ENCODE data around the gene USP34. TPM values are rescaled to one million over a fixed set of nuclear protein-coding genes. Genes with fewer than 3 reads are reported as not detected.

Gene USP34
- total and polyA plus RNA-seq, 7 donors: 40.2 to 71.5 (median 54.0) TPM

DNA sequence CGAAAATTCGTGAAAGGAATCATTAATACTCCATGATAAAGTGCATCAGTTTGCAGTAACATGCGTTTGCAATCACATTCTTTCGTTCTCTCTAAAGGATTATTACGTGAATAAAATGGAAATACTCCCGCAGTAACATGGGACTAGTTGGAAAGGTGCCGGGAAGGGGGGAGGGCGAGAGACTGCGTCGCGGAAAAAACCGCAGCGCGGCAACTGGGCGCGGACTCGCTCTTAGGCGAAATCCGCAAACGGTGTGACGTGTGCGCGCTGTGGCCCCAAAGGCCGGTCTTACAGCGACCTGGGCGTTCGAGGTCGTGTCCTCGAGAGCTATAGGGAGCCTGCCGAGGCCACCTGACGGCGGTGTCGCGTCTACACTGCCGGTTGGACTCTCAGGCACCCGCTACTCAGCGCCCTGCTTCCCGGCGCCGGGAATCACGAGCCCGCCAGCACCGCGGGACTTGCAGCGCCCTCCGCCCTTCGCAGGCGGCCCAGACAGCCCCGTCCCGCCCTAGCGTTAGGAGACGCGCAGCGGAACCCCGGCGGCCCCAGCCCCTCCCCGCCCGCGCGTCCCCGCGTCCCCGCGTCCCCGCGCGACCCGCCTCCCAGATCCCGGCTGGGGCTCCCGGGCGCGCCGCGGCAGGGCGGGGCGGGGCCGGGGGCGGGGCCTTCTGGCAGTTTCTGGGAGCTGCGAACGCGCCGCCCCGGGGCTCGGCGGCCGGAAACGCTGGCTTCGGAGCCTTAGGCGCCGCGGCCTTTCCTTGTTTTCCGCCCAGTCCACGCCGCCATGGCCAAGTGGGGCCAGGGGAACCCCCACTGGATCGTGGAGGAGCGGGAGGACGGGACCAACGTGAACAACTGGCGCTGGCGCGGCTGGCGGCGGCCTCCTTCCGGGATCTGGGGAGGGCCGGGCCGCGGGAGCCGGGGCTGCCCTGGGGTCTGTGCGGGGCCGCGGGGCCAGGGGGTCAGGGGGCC lies 293.8 kb downstream of the USP34 start:
- peak overlapping the region; percentile 99 for H3K27ac ChIP-seq
- H3K27me3 ChIP-seq (ENCODE audit: insufficient read depth in 3 of 3, low read length in 2 of 3): no peaks in the 10 kb centered on the region
- no peaks in the 10 kb centered on the region for H3K9me3 ChIP-seq
- peak overlapping the region; percentile 88 for H3K4me3 ChIP-seq
- TF ChIP-seq, protein P1, sequence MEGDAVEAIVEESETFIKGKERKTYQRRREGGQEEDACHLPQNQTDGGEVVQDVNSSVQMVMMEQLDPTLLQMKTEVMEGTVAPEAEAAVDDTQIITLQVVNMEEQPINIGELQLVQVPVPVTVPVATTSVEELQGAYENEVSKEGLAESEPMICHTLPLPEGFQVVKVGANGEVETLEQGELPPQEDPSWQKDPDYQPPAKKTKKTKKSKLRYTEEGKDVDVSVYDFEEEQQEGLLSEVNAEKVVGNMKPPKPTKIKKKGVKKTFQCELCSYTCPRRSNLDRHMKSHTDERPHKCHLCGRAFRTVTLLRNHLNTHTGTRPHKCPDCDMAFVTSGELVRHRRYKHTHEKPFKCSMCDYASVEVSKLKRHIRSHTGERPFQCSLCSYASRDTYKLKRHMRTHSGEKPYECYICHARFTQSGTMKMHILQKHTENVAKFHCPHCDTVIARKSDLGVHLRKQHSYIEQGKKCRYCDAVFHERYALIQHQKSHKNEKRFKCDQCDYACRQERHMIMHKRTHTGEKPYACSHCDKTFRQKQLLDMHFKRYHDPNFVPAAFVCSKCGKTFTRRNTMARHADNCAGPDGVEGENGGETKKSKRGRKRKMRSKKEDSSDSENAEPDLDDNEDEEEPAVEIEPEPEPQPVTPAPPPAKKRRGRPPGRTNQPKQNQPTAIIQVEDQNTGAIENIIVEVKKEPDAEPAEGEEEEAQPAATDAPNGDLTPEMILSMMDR (IDR thresholded peaks at IDR 0.05): no peak
- intact Hi-C loops (cut with DNase I): no loop called here
- 0 to 1% (median 1%) methylated on average over 83 to 111 of the region's 111 CpGs for WGBS, 3 donors
- DNase-seq: peak; percentile 97
- peak; percentile 87 to 93 (median 90) for ATAC-seq
- peaks cover 8 to 29% of the 10 kb centered on the region in 2 donors for H3K36me3 ChIP-seq (ENCODE audit: insufficient read depth in 1 of 2, low read depth in 1 of 2)
- H3K4me1 ChIP-seq: peaks cover 27% of the 10 kb centered on the region

DNA sequence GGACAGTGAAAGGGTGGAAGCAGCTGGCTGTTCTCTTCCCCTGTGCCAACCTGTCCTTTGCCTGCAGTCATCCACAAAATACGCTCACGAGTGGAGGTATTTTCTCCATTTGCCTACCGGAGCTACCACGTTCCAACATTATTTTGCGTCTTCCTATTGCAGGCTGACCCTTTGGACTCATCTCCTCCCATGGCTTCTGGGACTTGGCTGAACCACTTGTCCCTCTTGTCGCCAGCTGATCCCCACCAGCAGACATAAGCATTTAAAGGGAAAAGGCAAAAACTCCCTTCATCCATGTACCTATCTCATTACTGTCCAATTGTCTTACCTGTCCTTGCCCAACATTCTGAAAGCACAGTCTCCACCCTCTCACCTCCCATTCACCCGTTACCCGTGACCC lies 295.9 kb downstream of the USP34 start:
- ATAC-seq (no peak), DNase-seq (no peak)
- intact Hi-C loops (cut with DNase I): no loop called here
- H3K27ac ChIP-seq: no peak overlapping the region
- H3K9me3 ChIP-seq: no peaks in the 10 kb centered on the region
- H3K27me3 ChIP-seq (ENCODE audit: insufficient read depth in 3 of 3, low read length in 2 of 3): no peaks in the 10 kb centered on the region
- TF ChIP-seq, protein P1 (IDR thresholded peaks at IDR 0.05): no peak
- no peak overlapping the region for H3K4me3 ChIP-seq
- peaks cover 19% of the 10 kb centered on the region for H3K4me1 ChIP-seq
- H3K36me3 ChIP-seq (ENCODE audit: insufficient read depth in 1 of 2, low read depth in 1 of 2): peaks cover 2 to 16% of the 10 kb centered on the region in 2 donors
- WGBS, 3 donors: 59 to 83% (median 69%) methylated on average over 8 of the region's 8 CpGs

DNA sequence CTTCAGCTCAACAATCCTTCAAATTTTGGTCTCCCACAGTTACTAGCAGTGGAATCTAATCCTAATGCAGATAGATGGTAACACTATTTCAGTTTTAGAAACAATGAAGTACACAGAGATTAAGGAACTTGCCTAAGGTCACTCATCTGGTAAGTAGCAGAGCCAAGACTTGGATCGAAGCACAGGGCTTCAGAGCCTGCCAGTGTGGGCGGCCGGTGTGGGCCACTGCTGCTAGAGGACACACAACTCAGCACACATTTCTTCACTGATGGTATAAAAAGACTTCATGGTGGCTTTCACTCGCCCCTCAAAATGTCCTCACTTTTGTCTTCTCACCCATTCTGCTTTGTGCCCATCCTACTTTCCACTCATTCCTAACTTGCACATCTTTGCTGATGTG lies 297.8 kb downstream of the USP34 start:
- no peaks in the 10 kb centered on the region for H3K27me3 ChIP-seq (ENCODE audit: insufficient read depth in 3 of 3, low read length in 2 of 3)
- H3K9me3 ChIP-seq: no peaks in the 10 kb centered on the region
- no peak for ATAC-seq
- TF ChIP-seq, protein P1 (IDR thresholded peaks at IDR 0.05): no peak
- 44 to 76% (median 45%) methylated on average over 4 of the region's 4 CpGs for WGBS, 3 donors
- H3K4me1 ChIP-seq: peaks cover under 1% of the 10 kb centered on the region
- intact Hi-C loops (cut with DNase I): no loop called here
- peaks cover 0 to 16% of the 10 kb centered on the region in 2 donors for H3K36me3 ChIP-seq (ENCODE audit: insufficient read depth in 1 of 2, low read depth in 1 of 2)
- no peak overlapping the region for H3K27ac ChIP-seq
- no peak for DNase-seq
- H3K4me3 ChIP-seq: no peak overlapping the region

DNA sequence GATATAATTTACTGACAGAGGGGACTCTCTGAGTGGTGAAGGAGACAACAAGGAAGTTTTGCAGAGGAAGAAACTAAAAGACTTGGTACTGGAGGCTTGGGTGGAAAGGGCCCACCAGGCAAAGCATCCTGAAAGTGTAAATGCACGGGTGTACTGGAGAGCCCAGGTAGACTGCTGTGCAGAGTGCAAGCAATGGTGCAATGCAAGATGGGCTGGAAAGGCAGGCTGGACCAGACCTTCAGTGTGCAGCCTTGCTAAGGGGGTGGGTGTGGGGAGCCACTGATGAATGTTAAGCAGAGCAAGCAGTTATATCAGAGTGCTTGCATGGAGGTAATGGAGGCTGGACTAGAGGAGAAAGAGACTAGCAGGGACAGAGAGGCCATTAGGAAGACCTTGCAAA lies 298.2 kb downstream of the USP34 start:
- no peaks in the 10 kb centered on the region for H3K9me3 ChIP-seq
- ATAC-seq: no peak
- H3K4me1 ChIP-seq: no peaks in the 10 kb centered on the region
- H3K36me3 ChIP-seq (ENCODE audit: insufficient read depth in 1 of 2, low read depth in 1 of 2): peaks cover 0 to 17% of the 10 kb centered on the region in 2 donors
- DNase-seq: no peak
- WGBS, 3 donors: 74 to 100% (median 88%) methylated on average over 1 of the region's 1 CpG
- TF ChIP-seq, protein P1 (IDR thresholded peaks at IDR 0.05): no peak
- H3K27ac ChIP-seq: no peak overlapping the region
- intact Hi-C loops (cut with DNase I): no loop called here
- no peak overlapping the region for H3K4me3 ChIP-seq
- H3K27me3 ChIP-seq (ENCODE audit: insufficient read depth in 3 of 3, low read length in 2 of 3): no peaks in the 10 kb centered on the region

All from psoas muscle (tissue), 8 donors.